Activated T-cell treated with anti-CD3 and anti-CD28 coated beads, Interleukin-2, amount 50 U/mL, for 1 hour (primary cell): ENCODE data around the gene PHLPP2.

Experiments
- DNase-seq: peaks from one replicate; pipeline ENCODE4 v3.0.0-alpha.2; 2020

The PHLPP2 gene, protein sequence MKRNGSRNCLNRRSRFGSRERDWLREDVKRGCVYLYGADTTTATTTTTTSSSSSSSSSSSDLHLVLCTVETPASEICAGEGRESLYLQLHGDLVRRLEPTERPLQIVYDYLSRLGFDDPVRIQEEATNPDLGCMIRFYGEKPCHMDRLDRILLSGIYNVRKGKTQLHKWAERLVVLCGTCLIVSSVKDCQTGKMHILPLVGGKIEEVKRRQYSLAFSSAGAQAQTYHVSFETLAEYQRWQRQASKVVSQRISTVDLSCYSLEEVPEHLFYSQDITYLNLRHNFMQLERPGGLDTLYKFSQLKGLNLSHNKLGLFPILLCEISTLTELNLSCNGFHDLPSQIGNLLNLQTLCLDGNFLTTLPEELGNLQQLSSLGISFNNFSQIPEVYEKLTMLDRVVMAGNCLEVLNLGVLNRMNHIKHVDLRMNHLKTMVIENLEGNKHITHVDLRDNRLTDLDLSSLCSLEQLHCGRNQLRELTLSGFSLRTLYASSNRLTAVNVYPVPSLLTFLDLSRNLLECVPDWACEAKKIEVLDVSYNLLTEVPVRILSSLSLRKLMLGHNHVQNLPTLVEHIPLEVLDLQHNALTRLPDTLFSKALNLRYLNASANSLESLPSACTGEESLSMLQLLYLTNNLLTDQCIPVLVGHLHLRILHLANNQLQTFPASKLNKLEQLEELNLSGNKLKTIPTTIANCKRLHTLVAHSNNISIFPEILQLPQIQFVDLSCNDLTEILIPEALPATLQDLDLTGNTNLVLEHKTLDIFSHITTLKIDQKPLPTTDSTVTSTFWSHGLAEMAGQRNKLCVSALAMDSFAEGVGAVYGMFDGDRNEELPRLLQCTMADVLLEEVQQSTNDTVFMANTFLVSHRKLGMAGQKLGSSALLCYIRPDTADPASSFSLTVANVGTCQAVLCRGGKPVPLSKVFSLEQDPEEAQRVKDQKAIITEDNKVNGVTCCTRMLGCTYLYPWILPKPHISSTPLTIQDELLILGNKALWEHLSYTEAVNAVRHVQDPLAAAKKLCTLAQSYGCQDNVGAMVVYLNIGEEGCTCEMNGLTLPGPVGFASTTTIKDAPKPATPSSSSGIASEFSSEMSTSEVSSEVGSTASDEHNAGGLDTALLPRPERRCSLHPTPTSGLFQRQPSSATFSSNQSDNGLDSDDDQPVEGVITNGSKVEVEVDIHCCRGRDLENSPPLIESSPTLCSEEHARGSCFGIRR (N-terminal part only)

GRCh38 chr16:71724320-71724751, at the start of gene PHLPP2:
PHLPP2 (minus strand) TSS chr16:71724701; CDS start chr16:71714795, 9,906 bp downstream.
- DNase-seq = no peak

- DNase-seq = no peak
Measured at GRCh38 chr16:71771571-71771970, 47.1 kb upstream of the PHLPP2 start.

- no peak for DNase-seq
Measured at GRCh38 chr16:71769222-71769621, 44.7 kb upstream of the PHLPP2 start.

- no peak for DNase-seq
Measured at GRCh38 chr16:71767060-71767900, 42.8 kb upstream of the PHLPP2 start.

DNA sequence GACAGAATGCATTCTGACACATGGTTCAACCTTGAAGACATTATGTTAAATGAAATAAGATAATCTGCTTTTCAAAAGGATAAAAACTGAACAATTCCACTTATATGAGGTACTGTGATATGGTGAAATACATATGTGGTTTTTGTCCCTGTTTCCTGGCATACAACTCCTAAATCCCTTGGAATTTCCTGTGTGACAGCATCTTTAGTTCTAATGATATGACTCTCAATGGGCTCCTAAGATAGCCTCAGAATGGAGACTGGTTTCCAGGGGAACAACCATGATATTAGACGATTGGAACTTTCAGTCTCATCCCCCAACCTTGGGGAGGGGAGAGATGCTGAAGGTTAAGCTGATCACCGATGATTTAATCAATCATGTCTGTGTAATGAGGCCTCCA, 37.7 kb upstream of the PHLPP2 start:
- no peak for DNase-seq

GRCh38 chr16:71761097-71761496, 36.6 kb upstream of the PHLPP2 start:
- DNase-seq = no peak

GRCh38 chr16:71758293-71758760, 33.8 kb upstream of the PHLPP2 start:
- DNase-seq = no peak

GRCh38 chr16:71754652-71755051, 30.2 kb upstream of the PHLPP2 start:
- no peak for DNase-seq

DNA sequence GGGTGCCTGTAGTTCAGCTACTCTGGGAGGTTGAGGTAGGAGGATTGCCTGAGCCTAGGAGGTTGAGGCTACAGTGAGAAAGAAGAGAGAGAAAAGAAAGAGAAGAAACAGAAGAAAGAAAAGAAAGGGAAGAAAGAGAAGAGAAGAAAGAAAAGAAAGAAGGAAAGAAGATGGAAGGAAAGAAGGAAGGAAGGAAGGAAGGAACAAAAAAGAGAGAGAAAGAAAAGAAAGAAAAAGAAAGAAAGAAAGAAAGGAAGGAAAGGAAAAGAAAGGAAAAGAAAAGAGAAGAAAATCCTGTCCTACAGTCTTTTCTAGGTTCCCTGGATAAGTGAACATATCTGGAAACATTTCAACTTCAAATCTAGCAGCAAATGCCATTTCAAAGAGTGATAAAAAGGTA, 29.6 kb upstream of the PHLPP2 start:
- DNase-seq = no peak

DNA sequence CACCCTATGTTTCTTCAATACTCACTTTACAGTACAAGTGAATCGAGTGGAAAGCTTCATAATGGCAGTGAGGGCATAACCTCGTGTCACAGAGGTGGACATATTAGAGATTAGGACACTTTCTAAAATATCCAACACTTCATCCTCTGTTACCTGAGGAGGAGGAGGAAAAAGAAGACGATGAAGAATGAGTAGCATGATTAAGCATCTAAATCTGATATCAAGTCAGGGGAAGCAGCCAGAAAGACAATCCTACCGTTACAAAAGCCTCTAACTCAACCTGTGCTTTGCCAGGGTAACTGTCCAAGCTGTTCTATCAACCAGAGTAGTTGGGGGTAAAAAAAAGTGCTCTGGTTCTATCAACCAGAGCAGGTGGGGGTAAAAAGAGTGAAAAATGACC, 23.7 kb upstream of the PHLPP2 start:
- DNase-seq = no peak

- DNase-seq = no peak
Measured at GRCh38 chr16:71746442-71747046, 22.0 kb upstream of the PHLPP2 start.

DNA sequence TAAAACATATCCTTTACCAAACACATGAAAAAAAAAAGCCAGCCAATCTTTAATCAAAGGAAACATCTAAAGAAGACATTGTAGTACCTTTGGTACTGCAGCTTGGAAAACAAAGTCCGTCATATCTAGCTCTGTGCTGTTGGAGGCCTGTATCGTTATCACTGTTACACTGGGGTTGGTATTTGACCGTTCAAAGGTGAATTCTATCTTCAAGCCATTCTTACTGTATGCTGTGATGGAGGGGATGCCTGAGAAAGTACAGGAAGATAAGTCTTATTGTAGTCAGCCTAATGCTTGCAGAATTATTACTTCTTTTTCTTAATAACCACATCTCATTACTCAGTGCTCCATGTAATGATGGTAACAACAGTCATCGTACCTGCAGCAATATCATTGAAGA, 14.4 kb upstream of the PHLPP2 start:
- DNase-seq = no peak

DNA sequence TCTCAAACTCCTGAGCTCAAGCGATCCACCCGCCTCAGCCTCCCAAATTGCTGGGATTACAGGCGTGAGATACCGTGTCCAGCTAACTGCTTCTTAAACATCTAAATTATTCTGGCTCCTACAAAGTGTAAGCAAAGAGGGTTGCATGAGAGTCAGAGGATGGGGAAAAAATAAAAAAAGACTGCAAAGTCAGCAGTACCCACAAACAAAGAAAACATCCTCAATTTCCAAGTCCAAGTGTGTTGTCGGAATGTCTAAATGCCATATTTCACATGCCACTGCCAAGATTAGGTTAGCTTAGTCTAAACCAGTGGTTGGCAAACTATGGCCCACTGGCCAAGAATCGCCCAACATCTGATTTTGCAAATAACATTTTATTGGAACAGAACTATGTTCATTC, 13.0 kb upstream of the PHLPP2 start:
- DNase-seq = no peak

GRCh38 chr16:71734511-71734910, 10.0 kb upstream of the PHLPP2 start:
- DNase-seq = no peak

DNA sequence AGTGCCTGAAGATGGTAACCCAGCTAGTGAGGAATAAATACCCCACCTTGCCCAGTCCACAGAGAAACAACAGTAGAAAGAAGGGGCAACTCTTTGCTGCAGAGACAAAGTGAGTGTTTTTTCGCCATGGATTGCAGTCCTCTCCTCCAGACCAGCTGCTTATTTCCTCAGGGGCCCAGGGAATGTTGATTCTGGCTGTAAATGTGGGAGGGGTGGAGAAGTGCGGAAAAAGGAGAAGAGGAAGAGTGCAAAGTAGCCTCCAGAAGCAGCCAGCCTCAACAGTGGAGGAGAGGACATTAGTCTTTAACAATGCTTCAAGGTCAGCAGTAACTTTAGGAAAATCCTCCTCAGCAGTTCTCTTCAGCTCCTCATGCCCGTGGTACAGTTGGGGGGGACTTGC, 8.1 kb upstream of the PHLPP2 start:
- no peak for DNase-seq

DNA sequence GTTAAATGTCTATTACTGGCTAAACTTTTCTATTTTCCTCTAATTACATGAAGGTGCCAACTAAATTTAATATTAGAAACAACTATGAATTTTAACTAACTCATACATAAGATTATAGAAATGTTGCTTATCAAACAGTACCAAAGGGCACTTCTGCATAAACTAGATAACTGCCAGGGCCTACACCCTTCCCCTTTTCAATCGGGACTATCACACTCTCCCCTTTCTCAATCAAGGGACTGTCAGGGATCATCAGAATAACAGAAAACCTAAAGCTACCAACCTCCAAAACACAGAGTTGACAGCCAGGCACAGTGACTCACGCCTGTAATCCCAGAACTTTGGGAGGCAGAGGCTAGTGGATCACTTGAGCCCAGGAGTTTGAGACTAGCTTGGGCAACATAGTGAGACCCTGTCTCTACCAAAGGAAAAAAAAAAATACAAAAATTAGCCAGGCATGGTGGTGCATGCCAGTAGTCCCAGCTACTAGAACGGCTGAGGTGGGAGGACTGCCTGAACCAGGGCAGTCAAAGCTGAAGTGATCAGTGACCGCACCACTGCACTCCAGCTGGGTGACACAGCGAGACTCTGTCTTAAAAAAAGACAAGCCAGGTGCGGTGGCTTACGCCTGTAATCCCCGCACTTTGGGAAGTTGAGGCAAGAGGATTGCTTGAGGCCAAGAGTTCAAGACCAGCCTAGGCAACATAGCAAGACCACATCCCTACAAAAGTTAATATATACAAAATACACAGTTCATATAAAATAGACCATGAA, 3.2 kb upstream of the PHLPP2 start:
- DNase-seq = no peak

GRCh38 chr16:71726476-71727315, 2.2 kb upstream of the PHLPP2 start:
- no peak for DNase-seq

GRCh38 chr16:71723537-71724319, 773 bp downstream of the PHLPP2 start:
- peak; percentile 91 for DNase-seq
